Neural progenitor cell (in vitro differentiated cells): Measurements from ENCODE around the gene NDUFB10.

Source experiments
- EZH2 ChIP-seq: fragments of 200-600 bp; sonication (generic); IDR thresholded peaks from 2 replicates; pipeline ENCODE4 v1.6.1; 2017; ENCODE audit warnings: antibody characterized with exemption, mild to moderate bottlenecking, moderate library complexity
- TF ChIP-seq, protein P1 (sequence below): fragments of 200-600 bp; sonication (generic); IDR thresholded peaks from 2 replicates; pipeline ENCODE4 v1.5.1; 2017; ENCODE audit warnings: antibody characterized with exemption, mild to moderate bottlenecking

DNA sequence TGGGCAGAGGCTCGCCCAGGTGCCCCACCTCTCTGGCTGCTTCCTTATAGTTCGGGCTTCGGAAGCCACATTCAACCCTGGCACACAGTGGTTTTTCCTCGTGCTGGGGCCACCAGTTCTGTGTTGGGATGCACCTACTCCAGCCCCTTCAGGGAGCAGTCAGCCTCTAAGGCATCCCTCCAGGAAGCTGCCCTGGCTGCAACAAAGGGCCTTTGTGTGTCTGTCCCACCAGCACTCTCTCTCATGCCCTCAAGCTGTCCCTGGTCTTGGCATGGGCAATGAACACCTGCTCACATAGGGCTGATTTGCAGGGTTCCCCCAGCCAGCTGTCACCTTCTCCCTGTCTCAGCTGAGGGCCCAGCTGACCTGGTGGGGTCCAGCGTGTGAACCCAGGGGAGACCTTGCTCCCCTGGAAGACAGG is 22.7 kb downstream of the NDUFB10 start:
- TF ChIP-seq, protein P1, sequence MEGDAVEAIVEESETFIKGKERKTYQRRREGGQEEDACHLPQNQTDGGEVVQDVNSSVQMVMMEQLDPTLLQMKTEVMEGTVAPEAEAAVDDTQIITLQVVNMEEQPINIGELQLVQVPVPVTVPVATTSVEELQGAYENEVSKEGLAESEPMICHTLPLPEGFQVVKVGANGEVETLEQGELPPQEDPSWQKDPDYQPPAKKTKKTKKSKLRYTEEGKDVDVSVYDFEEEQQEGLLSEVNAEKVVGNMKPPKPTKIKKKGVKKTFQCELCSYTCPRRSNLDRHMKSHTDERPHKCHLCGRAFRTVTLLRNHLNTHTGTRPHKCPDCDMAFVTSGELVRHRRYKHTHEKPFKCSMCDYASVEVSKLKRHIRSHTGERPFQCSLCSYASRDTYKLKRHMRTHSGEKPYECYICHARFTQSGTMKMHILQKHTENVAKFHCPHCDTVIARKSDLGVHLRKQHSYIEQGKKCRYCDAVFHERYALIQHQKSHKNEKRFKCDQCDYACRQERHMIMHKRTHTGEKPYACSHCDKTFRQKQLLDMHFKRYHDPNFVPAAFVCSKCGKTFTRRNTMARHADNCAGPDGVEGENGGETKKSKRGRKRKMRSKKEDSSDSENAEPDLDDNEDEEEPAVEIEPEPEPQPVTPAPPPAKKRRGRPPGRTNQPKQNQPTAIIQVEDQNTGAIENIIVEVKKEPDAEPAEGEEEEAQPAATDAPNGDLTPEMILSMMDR: no peak
- TF ChIP-seq EZH2: no peak
